Right forelimb (tissue), 1 donor: Measurements from ENCODE around the gene LRP2.
"Not testable (repeated sequence)": the region's sequence is repeated elsewhere in the genome, so short reads cannot be mapped to it uniquely, and the experiment has no call there.

ENCODE experiments used
- DNase-seq: peaks from one replicate; pipeline ENCODE4 v3.0.0-alpha.2; 2018

Gene LRP2

DNA sequence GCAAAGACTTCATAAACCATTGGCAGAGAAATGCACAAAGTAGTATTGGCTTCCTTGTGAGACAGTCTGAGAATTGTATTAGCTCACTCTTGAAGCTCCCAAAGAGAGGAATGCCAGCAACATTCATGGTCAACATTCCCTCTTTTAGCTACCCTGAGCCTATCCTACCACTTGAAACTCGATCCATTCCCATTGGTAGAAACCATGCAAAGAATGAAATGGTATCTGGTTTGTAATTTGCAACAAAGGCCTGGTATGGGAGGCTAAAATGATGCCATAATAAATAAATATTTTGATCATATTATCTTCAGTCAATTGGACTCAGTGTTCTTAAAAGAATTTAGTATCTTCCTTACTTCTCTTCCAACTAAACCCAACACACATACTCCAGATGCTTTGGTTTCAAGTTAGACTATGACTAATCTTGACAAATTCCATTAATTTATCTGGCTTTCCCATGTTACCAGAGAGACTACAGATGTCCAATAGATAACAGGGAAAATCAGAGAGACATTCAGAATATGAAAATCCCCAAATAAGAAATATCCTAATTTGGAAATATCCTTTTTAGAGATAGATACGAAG, 190.1 kb downstream of the LRP2 start:
- DNase-seq = no peak

DNA sequence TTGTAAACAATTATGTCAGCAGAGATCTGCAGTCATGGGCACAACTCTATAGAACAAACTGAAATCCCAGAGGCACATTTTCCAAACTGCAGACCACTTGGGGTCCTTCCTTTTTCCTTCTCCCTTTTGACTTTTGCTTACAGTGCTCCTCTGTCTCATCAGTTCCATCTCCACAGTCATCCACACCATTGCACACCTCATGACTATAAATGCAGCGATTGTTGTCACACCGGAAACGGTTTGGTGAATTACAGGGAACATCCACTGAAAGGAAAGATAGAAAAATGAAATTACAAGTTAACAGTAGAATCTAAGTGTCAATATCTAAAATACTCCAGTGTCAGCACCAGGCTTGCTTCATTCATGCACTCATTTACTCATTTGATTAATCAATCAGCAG, 196.5 kb downstream of the LRP2 start:
- no peak for DNase-seq

DNA sequence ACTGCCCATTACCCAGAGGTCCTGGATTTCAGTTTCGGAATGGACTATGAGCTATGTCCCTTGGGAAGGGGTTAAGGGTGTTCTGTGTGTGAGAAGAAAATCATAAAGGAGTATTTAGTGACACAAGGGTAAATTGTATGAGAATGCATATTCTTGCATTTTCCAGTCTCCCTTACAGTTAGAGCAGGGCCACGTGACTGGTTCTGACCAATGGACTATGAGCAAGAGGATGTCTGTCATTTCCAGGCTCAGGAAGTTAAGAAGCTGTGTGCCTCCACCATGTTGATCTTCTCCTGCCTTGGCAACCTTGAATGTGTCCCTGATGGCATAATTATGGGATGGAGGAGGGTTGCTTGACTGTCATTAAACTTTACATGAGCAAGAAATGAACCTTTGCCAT, 198.0 kb downstream of the LRP2 start:
- DNase-seq = no peak

DNA sequence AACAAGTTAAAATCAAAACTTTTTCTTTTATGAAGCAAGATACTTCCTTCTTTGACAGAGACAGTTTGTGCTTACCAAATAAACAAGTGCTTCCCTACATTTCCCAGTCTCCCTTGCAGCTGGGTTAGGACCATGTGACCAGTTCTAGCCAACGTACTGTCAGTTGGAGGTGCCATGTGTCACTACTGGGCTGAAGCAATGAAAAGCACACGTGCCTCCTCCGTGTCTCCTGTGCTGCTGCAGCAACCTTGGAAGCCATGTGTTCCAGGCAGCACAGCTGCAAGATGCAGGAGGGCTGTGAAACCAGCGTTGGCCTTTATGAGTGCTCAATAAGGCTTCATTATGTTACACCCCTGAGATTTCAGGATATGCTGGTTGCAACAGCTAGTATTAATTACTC, 199.7 kb downstream of the LRP2 start:
- DNase-seq = no peak

DNA sequence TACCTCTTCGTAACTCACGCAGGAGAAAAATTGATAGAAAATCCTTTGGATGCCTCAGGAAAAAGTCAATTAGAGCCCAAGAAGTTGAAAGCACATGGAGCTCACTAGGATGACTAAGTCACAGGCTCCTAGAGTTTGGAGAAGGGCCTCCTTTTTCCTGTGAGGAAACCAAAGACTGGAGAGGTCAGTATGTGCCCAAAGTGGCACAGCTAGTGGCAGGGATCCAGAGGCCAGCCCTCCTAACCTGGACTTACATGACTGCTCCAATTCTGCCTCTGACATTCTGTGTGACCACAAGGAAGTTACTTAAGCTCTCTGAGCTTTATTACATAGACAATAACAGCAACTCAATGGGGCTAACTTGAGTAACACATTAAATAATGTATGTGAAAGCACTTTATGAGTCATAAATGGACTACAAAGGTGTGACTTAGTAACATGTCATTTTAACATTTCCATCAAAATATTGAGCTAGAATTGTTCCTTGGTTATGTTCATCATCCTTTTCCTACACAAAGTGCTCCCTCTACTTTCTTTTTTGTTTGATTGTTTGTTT, 201.3 kb downstream of the LRP2 start:
- DNase-seq = no peak

DNA sequence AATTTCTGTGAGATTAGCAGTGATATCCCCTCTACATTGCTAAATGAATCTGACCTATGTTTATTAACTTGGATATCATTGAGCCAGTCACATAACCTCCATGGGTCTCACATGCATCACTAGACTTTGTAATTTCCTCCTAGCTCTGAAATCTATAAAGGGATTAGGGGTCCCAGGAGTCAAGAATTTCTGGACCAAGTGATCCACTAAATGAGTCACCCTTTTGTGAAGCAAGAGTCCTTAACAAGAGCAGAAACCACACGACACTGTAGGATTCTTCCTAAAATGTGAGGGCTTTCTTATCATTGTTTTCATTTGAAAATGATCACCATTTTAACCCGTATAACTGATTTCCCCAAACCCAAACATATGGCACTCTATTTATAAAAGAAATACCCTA, 202.6 kb downstream of the LRP2 start:
- no peak for DNase-seq

DNA sequence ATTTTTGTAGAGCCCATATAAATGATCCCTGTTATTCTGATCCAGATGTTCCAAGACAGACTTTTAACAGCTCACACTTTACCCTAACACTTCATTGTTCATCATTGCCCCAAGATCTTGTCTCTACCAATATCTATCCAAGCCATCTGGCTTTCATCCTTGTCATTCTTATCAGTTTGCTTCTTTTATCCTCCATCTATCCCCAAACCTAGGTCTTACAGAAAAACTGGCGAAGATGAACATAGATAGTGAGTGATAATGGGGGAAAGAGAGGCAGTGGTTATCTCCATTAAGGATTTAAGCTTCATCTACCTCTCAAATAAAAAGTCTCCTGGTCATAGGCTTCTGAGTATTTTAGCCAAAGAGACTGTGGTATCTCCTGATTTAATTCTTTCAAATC, 203.5 kb downstream of the LRP2 start:
- no peak for DNase-seq

DNA sequence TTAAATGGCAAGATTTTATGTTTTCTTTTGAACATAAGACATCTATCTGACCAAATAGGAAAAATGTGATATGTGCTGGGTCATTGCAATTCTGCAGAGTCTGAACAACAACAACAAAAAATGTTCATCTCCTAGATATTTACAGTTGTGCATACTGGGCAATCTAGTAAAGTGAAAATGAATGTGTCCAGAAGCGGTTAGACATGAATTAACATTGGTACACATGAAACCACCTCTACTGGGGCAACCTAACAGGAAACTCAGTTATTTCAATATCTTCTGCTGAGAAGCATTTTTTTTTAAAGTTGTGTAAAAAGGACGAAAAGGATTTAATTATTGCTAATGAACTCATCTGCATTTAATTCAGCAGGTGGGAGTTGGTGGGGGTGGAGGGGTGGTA, 216.1 kb downstream of the LRP2 start:
- DNase-seq = no peak

DNA sequence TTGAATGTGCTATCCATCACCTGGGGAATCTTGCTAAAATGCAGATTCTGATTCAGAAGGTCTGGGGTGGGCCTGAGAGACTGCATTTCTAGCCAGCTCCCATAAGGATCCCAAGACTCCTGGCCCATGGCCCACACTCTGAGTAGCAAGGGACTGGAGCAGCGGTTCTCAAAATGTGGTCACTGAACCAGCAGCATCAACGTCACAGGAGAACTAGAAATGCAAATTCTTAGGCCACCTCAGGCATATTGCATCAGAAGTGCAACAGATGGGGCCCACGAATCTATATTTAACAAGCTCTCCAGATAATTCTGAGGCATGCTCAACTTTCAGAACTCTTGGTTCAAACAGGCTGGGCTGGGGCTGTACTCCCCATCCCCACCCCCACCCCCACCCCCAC, 218.3 kb downstream of the LRP2 start:
- no peak for DNase-seq

DNA sequence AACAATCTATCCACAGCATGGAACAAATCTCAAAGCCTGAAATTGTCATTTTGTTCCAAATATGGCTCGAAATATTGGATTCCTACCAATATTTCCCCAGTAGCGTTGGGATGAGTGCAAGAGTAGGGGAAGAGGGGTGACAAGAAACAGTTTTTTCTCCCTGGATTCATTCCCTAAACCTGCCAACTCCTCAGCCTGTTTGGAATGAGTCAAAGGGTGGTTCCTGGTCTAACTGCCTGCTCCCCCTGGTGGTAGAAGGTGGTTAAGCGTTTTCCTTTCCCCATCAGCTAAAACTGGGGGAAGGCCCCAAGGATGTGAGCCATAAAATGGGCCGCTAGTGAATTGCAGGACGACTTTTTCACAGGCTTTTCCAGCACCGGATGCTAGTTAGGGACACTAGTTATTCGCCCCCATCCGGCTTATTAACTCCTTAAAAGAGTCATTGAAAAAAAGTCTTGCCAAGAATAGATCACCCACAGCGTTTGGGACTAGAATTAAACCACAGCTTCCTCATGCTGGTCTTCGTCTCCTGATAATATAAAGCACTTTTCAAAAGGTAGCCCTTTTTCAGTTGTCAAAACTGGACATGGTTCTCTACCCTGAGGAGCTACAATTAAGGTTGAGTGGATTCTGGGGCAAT, 220.5 kb downstream of the LRP2 start:
- peak; percentile 46 for DNase-seq

DNA sequence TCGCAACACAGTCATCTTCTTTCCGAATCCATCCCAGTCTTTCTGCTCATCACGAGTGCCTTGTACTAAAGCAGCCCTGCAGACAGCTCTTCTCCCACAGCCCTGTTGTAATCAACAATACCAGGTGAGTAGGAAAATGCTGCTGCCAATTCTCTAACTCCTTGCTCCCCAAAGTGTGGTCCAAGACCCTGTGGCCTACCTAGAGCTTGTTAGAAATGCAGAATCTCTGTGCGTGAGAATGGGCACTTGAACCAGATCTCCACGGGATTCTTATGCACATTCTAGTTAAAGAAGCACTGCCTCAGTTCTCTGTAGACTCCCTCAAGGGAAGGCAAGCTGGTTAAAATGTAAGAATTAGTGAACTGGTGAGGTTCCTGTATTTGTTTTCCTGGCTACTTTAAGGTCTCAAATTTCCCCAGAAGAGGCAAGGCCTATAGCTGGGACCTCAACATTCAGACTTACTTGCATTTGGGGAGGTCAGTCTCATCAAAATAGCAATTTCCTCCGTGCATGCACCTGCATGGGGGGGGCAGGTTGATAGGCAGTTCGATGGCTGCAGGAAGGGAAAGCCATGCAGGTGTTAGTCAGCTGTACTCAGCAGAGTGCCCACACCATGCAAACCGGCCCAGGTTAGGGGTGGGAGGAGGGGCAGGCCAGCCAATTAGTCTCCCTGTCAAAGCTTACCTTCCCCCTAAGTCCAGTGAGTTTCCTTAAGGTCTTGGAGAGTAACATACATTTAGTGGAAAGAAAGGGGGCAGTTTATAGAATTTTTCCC, 222.2 kb downstream of the LRP2 start:
- no peak for DNase-seq

DNA sequence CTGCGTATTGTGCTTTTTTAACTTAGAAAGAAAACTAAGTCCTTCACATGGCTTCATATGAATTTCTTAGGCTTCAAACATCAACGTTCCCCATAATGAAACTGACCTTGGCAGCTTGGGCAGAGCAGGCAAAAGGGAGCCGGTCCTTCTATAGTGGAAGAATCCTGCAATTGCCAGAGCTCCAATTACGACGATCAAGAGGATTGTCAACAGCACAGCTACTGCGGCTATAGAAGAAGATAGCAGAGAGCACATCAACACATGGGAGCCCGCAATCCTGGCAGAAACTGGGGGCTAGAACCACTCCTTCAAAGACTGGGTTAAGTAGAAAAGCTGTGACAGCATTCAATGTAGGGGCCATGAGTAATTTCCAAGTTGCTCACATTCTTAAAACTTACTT, 223.2 kb downstream of the LRP2 start:
- DNase-seq = no peak

DNA sequence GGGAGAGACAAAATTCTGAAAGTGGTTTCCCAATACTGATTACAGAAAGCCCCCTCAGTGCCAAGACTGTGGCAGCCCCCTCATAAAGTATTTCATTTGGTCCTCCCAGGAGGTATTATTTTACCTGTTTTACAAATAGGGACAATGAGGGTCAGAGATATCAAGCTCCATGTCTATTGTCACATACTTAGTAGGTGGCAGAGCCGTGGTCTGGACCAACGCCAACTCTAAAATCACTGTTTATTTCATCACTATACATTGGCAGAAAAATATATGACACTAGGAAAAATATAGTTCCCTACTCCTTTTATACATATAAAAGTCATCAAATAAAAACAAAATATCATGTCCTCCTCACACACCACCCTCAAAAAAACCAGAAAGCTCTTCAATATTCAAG, 224.4 kb downstream of the LRP2 start:
- DNase-seq = no peak

DNA sequence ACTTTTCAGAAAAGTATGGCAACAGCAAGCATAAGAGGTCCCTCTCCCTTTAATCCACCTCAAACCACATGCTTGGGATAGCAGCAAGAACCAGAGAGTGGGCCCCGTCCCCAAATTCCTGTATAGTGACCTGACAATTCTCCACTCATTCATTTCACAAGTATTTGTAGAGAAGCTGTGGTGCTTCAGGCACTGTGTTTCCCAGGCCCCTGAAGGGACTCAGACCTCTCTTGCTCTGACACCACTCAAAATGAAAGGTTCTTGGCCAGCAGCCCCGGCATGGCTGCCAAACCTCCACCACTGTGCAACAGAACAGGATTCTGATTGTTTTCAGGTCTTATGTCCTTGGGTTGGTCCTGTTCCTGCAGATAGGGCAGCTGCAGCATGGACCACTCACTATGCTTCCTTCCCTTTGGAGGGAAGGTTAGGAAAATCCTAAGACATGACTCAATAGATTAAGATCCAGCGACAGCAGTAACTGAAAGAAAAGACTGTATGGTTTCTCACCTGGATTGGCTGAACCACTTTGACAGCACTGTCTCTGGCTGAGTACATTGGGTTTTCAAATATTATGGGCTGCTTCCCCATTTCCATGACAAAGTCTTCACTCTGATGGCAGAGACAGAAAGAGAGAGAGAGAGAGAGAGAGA, 225.3 kb downstream of the LRP2 start:
- DNase-seq = no peak

DNA sequence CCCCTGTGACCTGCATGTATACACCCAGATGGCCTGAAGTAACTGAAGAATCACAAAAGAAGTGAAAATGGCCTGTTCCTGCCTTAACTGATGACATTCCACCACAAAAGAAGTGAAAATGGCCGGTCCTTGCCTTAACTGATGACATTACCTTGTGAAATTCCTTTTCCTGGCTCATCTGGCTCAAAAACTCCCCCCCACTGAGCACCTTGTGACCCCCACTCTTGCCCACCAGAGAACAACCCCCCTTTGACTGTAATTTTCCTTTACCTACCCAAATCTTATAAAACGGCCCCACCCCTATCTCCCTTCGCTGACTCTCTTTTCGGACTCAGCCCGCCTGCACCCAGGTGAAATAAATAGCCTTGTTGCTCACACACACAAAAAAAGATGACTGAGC, 225.9 kb downstream of the LRP2 start:
- DNase-seq = not testable (repeated sequence)

DNA sequence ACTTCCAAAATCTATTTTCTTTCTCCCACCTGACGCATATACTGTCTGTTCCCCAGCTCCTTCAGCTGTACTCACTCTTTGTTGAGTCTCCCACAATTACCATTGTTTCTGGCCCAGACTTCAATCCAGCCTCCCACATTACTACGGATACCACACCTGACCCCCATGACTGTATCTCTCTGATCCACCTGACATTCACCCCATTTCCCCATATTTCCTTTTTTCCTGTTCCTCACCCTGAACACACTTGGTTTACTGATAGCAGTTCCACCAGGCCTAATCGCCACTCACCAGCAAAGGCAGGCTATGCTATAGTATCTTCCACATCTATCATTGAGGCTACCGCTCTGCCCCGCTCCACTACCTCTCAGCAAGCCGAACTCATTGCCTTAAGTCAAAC, 228.1 kb downstream of the LRP2 start:
- DNase-seq = not testable (repeated sequence)

DNA sequence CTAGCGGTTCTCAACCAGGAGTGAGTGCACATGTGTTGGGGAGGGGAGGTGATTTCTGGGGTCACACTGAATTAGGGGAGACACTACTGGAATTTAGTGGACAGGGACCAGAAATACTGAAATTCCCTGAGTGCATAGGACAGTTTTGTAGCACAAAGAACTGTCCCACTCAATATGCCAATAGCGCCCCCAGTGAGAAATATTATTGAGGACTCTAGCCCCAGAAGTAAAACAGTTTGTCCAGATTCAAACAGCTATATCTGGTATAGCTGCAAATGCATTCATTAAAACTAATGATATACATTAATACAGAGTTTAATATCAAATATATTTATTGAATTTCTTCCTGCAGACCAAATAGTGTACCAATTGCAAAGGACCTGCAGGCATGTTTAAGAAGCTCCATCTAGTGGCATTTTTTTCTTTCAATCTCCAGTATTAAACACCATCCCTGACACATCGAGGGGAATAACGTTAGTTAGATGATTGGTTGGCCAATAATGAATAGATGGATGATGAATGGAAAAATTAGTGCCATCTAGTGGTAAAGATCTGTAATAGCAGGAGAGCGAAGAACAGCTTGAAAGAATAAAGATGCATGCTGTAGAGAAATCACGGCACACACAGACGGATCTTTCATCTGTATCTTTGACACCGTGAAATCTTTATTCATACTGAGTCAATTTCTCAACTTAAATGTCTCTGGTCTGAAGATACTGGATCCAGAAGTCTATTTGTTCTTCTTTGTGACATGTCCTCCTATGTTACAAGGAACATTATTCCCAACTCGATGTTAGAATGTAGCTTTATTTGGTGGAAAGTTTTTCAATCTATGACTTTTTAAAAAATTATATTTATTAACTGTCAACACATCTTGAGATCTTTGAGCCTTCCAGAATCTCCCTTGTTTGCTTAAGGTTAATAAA, 230.5 kb downstream of the LRP2 start:
- no peak for DNase-seq

DNA sequence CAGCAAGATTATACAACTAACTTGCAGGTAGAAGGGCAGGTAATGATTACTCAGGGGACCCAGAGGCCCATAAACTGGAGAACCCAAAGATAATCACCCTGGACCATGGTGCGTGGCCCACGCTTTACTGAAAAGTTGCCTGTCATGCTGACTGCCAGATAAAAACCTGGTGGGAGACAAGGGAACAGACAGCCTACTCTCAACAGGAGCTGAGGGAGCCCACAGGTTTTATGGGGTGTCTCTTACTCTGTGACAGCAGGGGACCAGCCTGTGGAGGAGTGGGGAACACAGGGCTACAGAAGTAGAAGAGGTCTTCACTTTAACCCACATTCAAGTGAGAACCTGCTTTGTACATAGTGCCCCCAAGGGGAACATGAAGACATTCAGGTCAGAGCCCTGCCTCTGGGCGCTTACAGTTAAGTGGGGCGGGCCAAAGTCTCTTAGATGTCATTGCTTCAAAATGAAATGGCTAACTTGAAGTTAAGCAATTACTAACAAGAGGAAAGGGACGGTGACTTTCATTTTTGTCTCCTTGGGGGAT, 232.6 kb downstream of the LRP2 start:
- DNase-seq = no peak

DNA sequence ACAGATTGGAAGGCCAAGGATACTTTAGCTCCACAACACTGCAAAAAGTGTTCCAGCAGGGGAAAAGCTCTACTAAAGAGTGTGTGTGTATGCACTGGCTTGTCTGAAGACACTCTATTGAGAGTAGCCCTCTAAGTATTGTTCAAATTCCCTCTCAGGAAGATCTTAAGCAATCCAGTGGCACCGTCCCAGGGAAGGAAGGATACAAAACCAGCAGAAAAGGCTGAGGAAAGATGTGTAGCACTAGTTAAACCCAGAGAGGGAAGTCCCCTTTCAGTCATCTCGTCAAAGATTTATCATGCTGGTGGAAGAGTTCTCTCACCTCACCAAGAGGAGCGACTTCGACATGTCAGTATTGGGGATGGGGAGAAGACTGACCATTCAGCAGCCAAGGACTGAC, 242.5 kb downstream of the LRP2 start:
- no peak for DNase-seq

DNA sequence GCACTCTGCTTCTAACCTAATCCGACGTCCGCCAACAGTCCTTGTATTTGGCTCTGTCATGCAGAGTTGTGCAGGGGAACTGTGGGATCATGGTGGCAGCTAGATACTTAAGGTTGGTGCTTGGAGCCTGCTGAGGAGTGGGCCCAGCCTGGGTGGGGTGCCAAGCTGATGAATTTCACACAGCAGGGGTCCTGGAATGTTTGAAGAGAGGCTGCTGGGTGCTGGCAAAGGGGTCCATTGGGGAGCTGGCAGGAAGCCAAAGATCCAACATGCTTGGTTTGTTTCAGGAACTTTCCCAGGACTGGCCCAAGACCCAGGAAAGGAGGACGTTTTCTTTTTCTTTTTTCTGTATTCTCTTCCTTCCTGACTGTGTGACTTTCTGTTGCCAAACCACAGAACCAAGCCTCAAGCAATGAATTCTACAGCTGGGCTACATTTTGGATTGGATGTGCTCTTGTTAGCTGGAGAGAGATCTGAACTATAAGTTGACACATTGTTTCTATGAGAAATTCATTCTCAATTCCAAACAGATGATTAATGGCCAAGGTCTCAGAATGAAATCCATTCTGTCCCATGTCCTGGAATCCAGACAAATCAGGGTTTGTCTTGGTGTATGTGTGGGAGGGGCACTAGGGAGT, 243.1 kb downstream of the LRP2 start:
- DNase-seq = no peak

DNA sequence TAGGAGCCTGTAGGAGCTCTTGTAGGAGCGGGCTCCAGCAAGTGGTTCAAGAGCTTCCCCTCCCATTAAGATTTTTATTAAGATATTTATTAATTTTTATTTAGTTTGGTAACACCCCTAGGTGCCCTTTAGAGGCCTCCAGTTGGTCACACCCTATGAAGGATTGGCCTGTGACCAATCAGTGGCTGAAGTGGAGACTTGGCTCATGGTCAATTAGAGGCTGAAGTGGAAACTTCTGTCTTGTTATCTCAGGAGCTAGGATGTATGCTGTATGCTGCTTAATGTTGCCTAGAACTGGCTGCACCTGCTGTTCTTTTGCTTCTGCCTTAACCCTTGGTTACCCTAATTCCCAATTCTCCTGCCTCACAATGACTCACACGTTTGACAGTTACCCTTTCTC, 244.3 kb downstream of the LRP2 start:
- no peak for DNase-seq

DNA sequence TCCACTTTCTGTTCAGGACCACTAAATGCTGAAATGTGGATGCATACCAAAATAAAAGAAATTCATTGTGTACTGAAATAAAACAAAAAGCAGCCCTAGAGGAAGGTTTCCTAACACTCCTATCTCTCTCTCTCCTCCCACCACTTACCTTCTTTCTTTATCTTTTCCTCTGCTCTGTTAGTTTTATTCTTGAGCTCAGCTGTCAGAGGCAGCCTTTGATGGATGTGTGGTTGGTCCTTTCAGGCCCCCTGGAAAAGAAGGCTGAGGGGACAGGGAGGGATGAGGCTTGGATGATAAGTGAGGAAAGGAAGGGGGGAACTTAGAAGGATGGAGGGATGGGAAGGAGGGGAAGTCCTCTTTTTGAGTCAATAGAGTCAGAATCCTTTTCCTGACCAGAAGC, 245.3 kb downstream of the LRP2 start:
- DNase-seq = no peak
